ENCODE measurements around the gene TNFRSF8.
"Not testable (repeated sequence)": the region's sequence is repeated elsewhere in the genome, so short reads cannot be mapped to it uniquely, and the experiment has no call there.

TNFRSF8 gene

GRCh38 chr1:12104417-12104816 lies 41.3 kb downstream of the TNFRSF8 start:
- in situ Hi-C loops (cut with MboI; ENCODE audit: low pct_unique_long_range_greater_than_20kb, low sequenced_read_pairs) = no loop called here
- DNase-seq = no peak

- DNase-seq = no peak
- in situ Hi-C loops (cut with MboI; ENCODE audit: low pct_unique_long_range_greater_than_20kb, low sequenced_read_pairs) = no loop called here
Measured at GRCh38 chr1:12106153-12106552, 43.0 kb downstream of the TNFRSF8 start.

GRCh38 chr1:12106861-12107260 lies 43.8 kb downstream of the TNFRSF8 start:
- in situ Hi-C loops (cut with MboI; ENCODE audit: low pct_unique_long_range_greater_than_20kb, low sequenced_read_pairs) = not testable (repeated sequence)
- DNase-seq = peak; percentile 24

GRCh38 chr1:12107718-12108117 lies 44.6 kb downstream of the TNFRSF8 start:
- in situ Hi-C loops (cut with MboI; ENCODE audit: low pct_unique_long_range_greater_than_20kb, low sequenced_read_pairs) = no loop called here

GRCh38 chr1:12109901-12110300 lies 46.8 kb downstream of the TNFRSF8 start:
- in situ Hi-C loops (cut with MboI; ENCODE audit: low pct_unique_long_range_greater_than_20kb, low sequenced_read_pairs) = no loop called here
- DNase-seq = no peak

More at GRCh38 chr1:12107718-12108117, 44.6 kb downstream of the TNFRSF8 start:
- no peak for DNase-seq

GRCh38 chr1:12111741-12112140 lies 48.6 kb downstream of the TNFRSF8 start:
- in situ Hi-C loops (cut with MboI; ENCODE audit: low pct_unique_long_range_greater_than_20kb, low sequenced_read_pairs) = no loop called here
- no peak for DNase-seq

GRCh38 chr1:12112711-12113161 lies 49.6 kb downstream of the TNFRSF8 start:
- in situ Hi-C loops (cut with MboI; ENCODE audit: low pct_unique_long_range_greater_than_20kb, low sequenced_read_pairs) = no loop called here
- DNase-seq = no peak

GRCh38 chr1:12113433-12114339 lies 50.6 kb downstream of the TNFRSF8 start:
- in situ Hi-C loops (cut with MboI; ENCODE audit: low pct_unique_long_range_greater_than_20kb, low sequenced_read_pairs) = no loop called here

GRCh38 chr1:12114340-12114683 lies 51.2 kb downstream of the TNFRSF8 start:
- in situ Hi-C loops (cut with MboI; ENCODE audit: low pct_unique_long_range_greater_than_20kb, low sequenced_read_pairs) = no loop called here
- no peak for DNase-seq

More at GRCh38 chr1:12113433-12114339, 50.6 kb downstream of the TNFRSF8 start:
- DNase-seq = no peak

- in situ Hi-C loops (cut with MboI; ENCODE audit: low pct_unique_long_range_greater_than_20kb, low sequenced_read_pairs) = no loop called here
- no peak for DNase-seq
Measured at GRCh38 chr1:12114916-12115315, 51.8 kb downstream of the TNFRSF8 start.

- in situ Hi-C loops (cut with MboI; ENCODE audit: low pct_unique_long_range_greater_than_20kb, low sequenced_read_pairs) = no loop called here
- DNase-seq = no peak
Measured at GRCh38 chr1:12121212-12122003, 58.3 kb downstream of the TNFRSF8 start.

GRCh38 chr1:12123172-12123571 lies 60.1 kb downstream of the TNFRSF8 start:
- in situ Hi-C loops (cut with MboI; ENCODE audit: low pct_unique_long_range_greater_than_20kb, low sequenced_read_pairs) = no loop called here
- DNase-seq = no peak

- in situ Hi-C loops (cut with MboI; ENCODE audit: low pct_unique_long_range_greater_than_20kb, low sequenced_read_pairs) = loop anchor here (5.0 kb wide), 1 partner anchor 82 kb away; no protein-coding TSS in a partner anchor
- peak; percentile 81 for DNase-seq
Measured at GRCh38 chr1:12124693-12125421, 61.8 kb downstream of the TNFRSF8 start.

- in situ Hi-C loops (cut with MboI; ENCODE audit: low pct_unique_long_range_greater_than_20kb, low sequenced_read_pairs) = loop anchor here (5.0 kb wide), 1 partner anchor 82 kb away; no protein-coding TSS in a partner anchor
- DNase-seq = peak; percentile 40
Measured at GRCh38 chr1:12125422-12126355, 62.6 kb downstream of the TNFRSF8 start.

- DNase-seq = no peak
- in situ Hi-C loops (cut with MboI; ENCODE audit: low pct_unique_long_range_greater_than_20kb, low sequenced_read_pairs) = loop anchor here (5.0 kb wide), 1 partner anchor 81 kb away; no protein-coding TSS in a partner anchor
Measured at GRCh38 chr1:12126781-12127180, 63.7 kb downstream of the TNFRSF8 start.

- in situ Hi-C loops (cut with MboI; ENCODE audit: low pct_unique_long_range_greater_than_20kb, low sequenced_read_pairs) = loop anchor here (5.0 kb wide), 1 partner anchor 80 kb away; no protein-coding TSS in a partner anchor
- no peak for DNase-seq
Measured at GRCh38 chr1:12127206-12127810, 64.2 kb downstream of the TNFRSF8 start.

- in situ Hi-C loops (cut with MboI; ENCODE audit: low pct_unique_long_range_greater_than_20kb, low sequenced_read_pairs) = loop anchor here (5.0 kb wide), 1 partner anchor 79 kb away; no protein-coding TSS in a partner anchor
- DNase-seq = no peak
Measured at GRCh38 chr1:12128120-12128519, 65.0 kb downstream of the TNFRSF8 start.

- no peak for DNase-seq
- in situ Hi-C loops (cut with MboI; ENCODE audit: low pct_unique_long_range_greater_than_20kb, low sequenced_read_pairs) = loop anchor here (5.0 kb wide), 1 partner anchor 78 kb away; no protein-coding TSS in a partner anchor
Measured at GRCh38 chr1:12129624-12130023, 66.5 kb downstream of the TNFRSF8 start.

Measured in KBM-7 (cell line).